Jurkat, Clone E6-1 (cell line): ENCODE measurements around the gene PANX2.

Experiments used
- DNase-seq: peaks from one replicate; pipeline ENCODE4 v3.0.0-alpha.2; 2011; ENCODE audit warnings: low read depth, low spot score
- H3K4me3 ChIP-seq: 2 replicates; pipeline ENCODE4 v1.5.1; 2011; ENCODE audit warnings: mild to moderate bottlenecking, low read length, control low read depth, moderate library complexity

The PANX2 gene

DNA sequence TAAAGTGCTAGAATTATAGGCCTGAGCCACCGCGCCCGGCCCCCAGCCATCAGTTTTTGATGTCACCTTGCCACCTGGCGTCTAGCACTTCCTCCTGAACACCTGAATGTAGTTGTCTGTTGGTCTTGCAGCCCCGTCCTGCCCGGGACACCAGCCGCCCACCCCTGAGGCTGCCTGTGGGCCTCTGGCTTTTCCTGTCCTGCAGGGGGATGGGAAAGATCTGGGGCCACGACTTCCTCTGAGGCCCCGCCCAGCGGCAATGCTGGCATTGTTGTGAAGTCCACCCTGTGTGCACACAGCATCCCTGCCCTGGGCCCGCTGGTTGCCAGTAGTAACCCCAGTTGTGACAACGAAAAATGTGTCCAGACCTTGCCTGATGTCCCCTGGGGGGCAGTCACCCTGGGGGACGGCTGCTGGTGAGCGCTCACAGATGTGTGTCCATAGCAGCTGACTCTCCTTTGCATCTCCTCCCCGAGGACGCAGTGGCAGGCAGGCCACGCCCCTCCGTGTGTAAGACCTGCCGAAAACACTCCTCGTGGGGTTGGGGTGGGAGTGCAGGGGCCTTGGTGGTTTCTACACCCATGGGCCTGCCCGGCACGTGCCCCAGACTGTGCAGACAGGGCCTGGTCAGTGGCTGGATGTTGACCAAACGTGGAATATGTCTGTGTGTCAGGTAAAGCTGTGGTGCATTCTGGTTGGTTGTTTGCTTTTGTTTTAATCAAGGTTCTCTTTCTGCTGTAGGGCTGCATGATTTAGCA lies 37.0 kb downstream of the PANX2 start:
- no peak overlapping the region for H3K4me3 ChIP-seq
- no peak for DNase-seq

- no peak for DNase-seq
These were observed 38.0 kb downstream of the PANX2 start for GRCh38 chr22:50208430-50208938.

DNA sequence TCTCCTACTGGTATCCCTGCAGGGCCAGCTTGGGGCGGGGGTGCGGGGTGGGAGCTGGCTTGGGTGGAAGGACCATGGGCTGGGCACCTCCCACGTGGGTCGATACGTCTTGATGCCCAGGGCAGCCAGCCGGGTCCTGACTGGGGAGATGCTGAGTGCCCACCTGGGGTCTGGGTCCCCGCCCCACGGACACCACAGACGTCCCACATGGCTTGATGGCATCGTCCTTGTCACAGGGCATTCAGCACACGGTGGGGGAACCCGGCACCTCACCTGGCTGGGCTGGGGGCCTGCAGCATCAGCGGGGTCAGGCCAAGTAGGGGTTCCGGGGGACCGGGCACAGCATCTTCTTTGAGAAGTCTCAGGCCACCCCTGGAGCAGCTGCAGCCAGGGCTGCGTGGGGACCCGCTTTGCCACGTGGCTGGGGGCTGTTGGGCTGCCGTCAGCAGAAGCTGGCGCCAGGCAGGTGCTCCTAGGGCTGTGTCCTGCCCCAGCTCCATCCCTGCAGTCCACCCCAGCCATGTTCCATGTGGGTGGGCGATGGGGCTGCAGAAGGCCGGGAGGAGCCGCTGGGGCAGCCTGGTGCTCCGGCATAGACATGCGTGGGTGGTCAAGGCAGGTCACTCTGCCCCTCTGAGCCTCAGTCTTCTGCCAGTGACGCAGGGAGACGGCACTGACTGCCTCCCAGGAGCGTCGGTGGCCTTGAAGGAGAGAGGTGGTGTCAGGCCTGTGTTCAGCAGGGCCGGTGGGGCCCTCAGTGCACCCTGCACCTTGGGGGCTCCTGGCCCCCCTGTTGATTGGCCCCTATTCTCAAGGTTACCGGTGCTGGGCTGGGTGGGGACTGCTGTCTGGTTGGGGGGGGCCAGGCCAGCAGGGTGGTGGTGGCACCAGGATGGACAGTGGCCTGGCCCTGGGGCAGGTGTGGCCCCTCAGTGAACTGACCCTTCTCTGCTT lies 38.7 kb downstream of the PANX2 start:
- H3K4me3 ChIP-seq, result no peak overlapping the region
- DNase-seq, result no peak

More at GRCh38 chr22:50208430-50208938, 38.0 kb downstream of the PANX2 start:
- H3K4me3 ChIP-seq, result no peak overlapping the region

GRCh38 chr22:50209893-50210292 lies 39.4 kb downstream of the PANX2 start:
- H3K4me3 ChIP-seq, result no peak overlapping the region
- DNase-seq, result peak; percentile 46

- no peak overlapping the region for H3K4me3 ChIP-seq
- no peak for DNase-seq
These were observed 40.0 kb downstream of the PANX2 start for GRCh38 chr22:50210378-50211139.

DNA sequence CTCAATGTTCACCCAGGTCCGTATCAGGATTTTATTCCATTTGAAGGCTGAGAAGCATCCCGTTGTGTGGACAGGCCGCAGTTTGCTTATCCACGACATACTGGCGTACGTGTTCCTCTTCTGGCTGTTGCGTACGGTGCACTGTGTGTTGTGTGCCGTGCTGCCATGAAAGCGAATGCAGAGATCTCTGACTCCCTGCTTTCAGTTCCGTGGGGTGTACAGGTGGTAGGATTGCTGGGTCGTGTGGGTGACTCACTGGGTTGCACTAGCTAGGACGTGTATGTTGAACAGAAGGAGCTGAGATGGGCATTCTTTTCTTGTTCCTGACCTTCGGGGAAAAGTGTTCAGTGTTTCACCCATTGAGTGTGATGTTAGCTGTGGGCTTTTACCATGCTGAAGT lies 40.6 kb downstream of the PANX2 start:
- no peak for DNase-seq
- H3K4me3 ChIP-seq, result no peak overlapping the region

DNA sequence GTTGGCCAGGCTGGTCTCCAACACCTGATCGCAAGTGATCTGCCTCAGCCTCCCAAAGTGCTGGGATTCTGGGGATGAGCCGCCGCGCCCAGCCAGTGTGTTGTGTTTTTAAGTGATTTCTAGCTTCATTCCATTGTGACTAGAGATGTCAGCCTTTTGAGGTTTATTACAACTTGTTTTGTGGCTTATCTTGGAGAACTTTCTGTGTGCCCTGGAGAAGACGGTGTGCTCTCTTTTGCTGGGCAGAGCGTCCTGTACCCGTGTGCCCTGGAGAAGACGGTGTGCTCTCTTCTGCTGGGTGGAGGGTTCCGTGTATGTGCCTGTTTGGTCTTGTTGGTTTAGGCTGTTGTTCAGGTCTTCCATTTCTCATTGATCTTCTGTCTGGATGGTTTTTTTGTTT lies 42.7 kb downstream of the PANX2 start:
- no peak overlapping the region for H3K4me3 ChIP-seq
- no peak for DNase-seq

GRCh38 chr22:50215297-50216054 lies 44.9 kb downstream of the PANX2 start:
- DNase-seq, result no peak
- no peak overlapping the region for H3K4me3 ChIP-seq

DNA sequence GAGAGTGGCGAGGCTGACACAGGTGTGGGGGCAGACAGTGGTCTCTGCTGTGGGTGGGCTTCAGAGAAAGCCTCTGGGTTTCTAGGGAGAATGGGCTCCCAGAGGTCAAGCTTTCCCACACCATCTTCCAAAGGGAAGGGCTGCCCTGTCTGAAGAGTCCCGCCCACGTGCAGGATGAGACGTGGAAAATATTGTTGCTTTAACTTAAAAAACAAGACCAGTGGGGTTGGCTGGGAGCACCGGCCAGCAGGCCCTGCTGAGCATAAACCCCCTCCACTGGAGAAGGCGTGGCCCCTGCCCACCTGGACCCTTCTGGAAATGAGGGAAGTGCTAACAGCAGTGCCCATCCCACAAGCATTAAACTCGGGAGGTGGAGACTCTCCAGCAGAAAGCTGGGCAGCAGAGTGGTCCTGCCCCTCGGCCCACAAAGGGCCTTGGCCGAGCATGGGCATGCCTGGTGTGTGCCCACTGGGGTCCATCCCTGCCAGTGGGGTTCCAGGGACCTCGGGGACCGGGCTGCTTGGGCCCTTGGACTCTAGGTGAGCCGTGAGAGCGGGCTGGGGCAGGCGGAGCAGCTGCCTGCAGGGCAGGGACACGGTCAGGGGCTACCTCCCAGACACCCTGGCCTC lies 45.6 kb downstream of the PANX2 start:
- no peak overlapping the region for H3K4me3 ChIP-seq
- DNase-seq, result no peak

- no peak overlapping the region for H3K4me3 ChIP-seq
- DNase-seq, result no peak
These were observed 46.4 kb downstream of the PANX2 start for GRCh38 chr22:50216684-50217520.

- H3K4me3 ChIP-seq, result no peak overlapping the region
- no peak for DNase-seq
These were observed 47.1 kb downstream of the PANX2 start for GRCh38 chr22:50217543-50218152.

DNA sequence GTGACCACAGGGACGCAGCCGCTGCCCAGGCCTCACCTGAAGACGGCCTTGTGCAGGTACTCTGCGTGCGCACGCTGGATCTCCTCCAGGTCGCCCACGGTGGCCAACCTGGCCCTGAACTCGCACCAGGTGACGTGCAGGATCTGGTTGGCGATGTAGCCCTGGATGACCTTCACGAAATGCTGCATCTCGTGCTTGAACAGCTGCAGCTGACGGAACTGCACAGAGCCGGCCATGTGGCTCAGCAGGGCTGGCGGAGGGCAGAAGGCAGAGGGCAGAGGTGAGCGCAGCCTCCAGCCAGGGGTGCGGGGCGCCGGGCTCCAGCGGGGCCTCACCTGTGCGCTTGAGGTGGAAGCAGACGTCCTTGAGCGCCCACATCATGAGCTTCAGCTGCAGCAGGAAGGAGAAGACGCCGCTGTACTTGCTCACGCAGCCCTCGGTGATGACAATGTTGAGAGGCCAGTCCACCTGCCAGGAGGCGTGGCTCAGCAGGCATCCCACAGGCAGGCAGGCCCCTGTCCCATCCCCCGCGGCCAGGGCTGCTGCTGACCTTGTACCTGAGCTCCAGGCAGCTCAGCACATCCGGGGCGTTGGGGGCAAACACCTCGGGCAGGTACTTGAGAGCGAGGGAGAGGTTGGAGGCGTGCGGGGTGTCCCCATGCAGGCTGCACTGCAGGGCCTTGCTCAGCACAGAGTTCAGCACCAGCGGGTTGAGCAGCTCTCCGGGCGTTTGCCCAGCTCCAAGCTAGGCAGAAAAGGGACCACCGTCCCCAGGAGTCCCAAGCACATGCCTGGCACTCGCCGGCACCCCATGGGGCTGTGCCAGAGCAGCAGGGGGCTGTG lies 47.8 kb downstream of the PANX2 start:
- H3K4me3 ChIP-seq, result no peak overlapping the region
- DNase-seq, result no peak

GRCh38 chr22:50218996-50219727 lies 48.6 kb downstream of the PANX2 start:
- DNase-seq, result no peak
- no peak overlapping the region for H3K4me3 ChIP-seq

GRCh38 chr22:50219800-50220602 lies 49.5 kb downstream of the PANX2 start:
- no peak for DNase-seq
- no peak overlapping the region for H3K4me3 ChIP-seq
